Karpas-422 (cell line): Measurements from ENCODE around the gene PACS2. TPM values are rescaled to one million over a fixed set of nuclear protein-coding genes. Genes with fewer than 3 reads are reported as not detected.
A peak's percentile ranks its signal among the peaks of the same experiment; 100 is the strongest.

ENCODE experiments used
- DNase-seq: peaks from one replicate; pipeline ENCODE4 v3.0.0-alpha.2; 2015
- H2AFZ ChIP-seq: fragments of 200-600 bp; sonication (generic); 2 replicates; pipeline ENCODE4 v1.6.1; 2014; ENCODE audit warnings: antibody characterized with exemption, low read length, mixed read lengths
- H3K27ac ChIP-seq: fragments of 200-600 bp; sonication (generic); 2 replicates; pipeline ENCODE4 v1.5.1; 2014; ENCODE audit warnings: mild to moderate bottlenecking, low read length, moderate library complexity
- H3K27me3 ChIP-seq: fragments of 200-600 bp; sonication (generic); 2 replicates; pipeline ENCODE4 v1.6.1; 2014; ENCODE audit warnings: low read length, mixed read lengths
- H3K36me3 ChIP-seq: fragments of 200-600 bp; sonication (generic); 2 replicates; pipeline ENCODE4 v1.6.1; 2014; ENCODE audit warnings: low read length, mixed read lengths; ENCODE audit not compliant: insufficient read depth
- H3K4me1 ChIP-seq: fragments of 200-600 bp; sonication (generic); 2 replicates; pipeline ENCODE4 v1.6.1; 2014; ENCODE audit warnings: mild to moderate bottlenecking, low read length, mixed read lengths
- H3K4me2 ChIP-seq: fragments of 200-600 bp; sonication (generic); 2 replicates; pipeline ENCODE4 v1.6.1; 2014; ENCODE audit warnings: low read length, low read depth, mild to moderate bottlenecking; ENCODE audit not compliant: poor library complexity, severe bottlenecking
- H3K4me3 ChIP-seq: fragments of 200-600 bp; sonication (generic); 2 replicates; pipeline ENCODE4 v1.5.1; 2014; ENCODE audit warnings: mild to moderate bottlenecking, antibody characterized with exemption, low read length, mixed read lengths
- H3K79me2 ChIP-seq: fragments of 200-600 bp; sonication (generic); 2 replicates; pipeline ENCODE4 v1.6.1; 2014; ENCODE audit warnings: mild to moderate bottlenecking, low read length, mixed read lengths
- H3K9ac ChIP-seq: fragments of 200-600 bp; sonication (generic); 2 replicates; pipeline ENCODE4 v1.6.0; 2014; ENCODE audit warnings: low read length
- H3K9me2 ChIP-seq: fragments of 200-600 bp; sonication (generic), shearing (Covaris generic); replicated peaks from 2 replicates; pipeline ENCODE4 v1.6.0; 2014; ENCODE audit warnings: mild to moderate bottlenecking, low read length, moderate library complexity; ENCODE audit not compliant: insufficient read depth
- H3K9me3 ChIP-seq: fragments of 300-700, 200-600 bp; sonication (generic); 2 replicates; pipeline ENCODE4 v1.6.1; 2014; ENCODE audit warnings: low read length, mixed read lengths
- H4K20me1 ChIP-seq: fragments of 200-600 bp; sonication (generic); 2 replicates; pipeline ENCODE4 v1.6.1; 2014; ENCODE audit warnings: mild to moderate bottlenecking, antibody characterized with exemption, low read length, low read depth; ENCODE audit not compliant: insufficient read depth
- total RNA-seq: library from RNA; depleted of rRNA; stranded (reverse); fragments of >200 nt; shearing (Covaris generic); gene quantifications from 2 replicates; pipeline ENCODE4 v1.2.3, GENCODE V29; 2014; ENCODE audit warnings: low replicate concordance; rRNA removed

PACS2 gene
- total RNA-seq = 32.4 and 55.8 TPM in 2 replicates

DNA sequence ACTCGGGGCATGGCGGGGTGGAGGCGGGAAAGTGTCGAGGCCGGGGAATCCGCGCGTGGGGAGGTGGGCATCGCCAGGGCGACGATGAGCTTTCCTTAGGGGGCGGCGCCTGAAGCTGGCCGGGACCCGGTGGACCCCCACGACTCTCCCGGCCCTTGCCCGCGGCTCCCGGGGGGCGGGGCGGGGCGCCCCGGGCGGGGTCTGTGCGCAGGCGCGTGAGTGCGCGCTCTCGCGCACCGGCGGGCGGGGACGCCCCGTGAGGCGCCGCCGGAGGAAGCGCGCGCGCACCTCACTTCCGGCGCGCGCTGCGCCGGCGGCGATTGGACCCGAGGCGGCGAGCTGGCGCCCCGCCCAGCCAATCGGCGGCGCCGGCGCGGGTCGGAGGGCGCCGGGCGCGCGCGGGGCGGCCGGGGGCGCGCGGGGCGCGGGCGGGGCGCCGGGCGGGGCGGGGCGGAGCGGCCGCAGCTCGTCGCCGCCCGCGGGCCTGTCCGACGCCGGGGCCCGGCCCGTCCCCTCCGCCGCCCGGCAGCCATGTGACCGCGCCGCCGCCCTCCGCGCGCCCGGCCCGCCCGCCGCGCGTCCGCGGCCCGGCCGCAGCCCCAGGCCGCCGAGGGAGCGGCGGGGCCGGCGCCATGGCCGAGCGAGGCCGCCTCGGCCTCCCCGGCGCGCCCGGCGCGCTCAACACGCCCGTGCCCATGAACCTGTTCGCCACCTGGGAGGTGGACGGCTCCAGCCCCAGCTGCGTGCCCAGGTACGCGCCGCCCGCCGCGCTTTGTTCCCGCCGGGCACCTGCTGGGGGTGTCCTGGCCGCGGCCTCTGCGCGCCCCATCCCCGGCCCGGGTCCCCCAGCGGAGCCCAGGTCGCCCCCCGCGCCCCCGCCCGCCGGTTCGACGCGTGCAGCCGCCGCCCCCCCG lies at the start of gene PACS2:
PACS2 (plus strand) TSS at position 462 of the 914 bp plus-strand sequence; CDS start at position 633, 171 bp downstream.
- Histone ChIP-seq H3K27ac (no peak within 1 kb of the TSS), H3K36me3 (no peaks in the 10 kb centered on the region), H3K9me2 (no peaks in the 10 kb centered on the region), H3K4me3 (peak within 1 kb of the TSS; percentile 77), H3K9ac (peak within 1 kb of the TSS; percentile 79), H3K79me2 (no peaks in the 10 kb centered on the region), H3K27me3 (peaks cover 3% of the 10 kb centered on the region; the same call in 1 of the 2 replicates), H3K9me3 (no peaks in the 10 kb centered on the region), H3K4me1 (peaks cover 14% of the 10 kb centered on the region), H2AFZ (peak within 1 kb of the TSS; percentile 61; the same call in 1 of the 2 replicates), H4K20me1 (peaks cover 33% of the 10 kb centered on the region), H3K4me2 (peak within 1 kb of the TSS; percentile 87)
- DNase-seq = peak; percentile 98

DNA sequence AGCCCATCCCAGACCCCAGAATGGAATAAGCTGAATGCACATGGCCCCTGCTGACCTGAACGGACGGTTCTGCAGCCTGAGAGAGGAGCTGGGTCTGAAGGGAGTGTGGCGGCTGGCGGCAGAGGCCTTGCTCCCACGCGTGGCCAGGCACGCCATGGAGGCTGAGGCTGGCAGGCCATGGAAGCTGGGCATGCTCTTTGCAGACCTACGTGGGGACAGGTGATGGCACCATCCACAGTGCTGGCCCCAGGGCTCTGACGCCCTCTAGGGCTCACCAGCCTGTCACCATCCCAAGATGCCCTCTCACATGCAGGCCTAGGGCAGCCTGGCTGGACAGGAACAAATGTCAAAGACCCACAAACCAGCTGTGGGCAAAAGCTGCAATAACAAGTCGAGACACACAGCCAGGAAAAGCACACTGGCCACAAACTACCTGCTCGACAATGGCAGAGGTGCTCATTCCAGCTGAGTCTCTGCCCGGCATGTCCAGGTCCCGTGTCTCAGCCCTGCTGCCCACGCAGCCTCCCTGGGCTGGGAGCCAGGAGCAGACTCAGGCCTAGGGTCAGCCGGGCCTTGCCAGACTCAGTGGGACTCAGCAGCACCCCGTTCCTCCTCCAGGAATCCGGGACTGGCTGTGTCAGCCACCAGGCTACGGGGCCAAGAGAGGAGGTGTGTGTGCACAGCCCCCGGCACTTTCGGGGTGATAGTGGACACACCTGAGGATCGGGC lies 46.6 kb upstream of the PACS2 start:
- Histone ChIP-seq H2AFZ (no peak overlapping the region), H3K9me2 (no peaks in the 10 kb centered on the region), H3K36me3 (no peaks in the 10 kb centered on the region), H3K4me2 (no peak overlapping the region), H3K4me1 (no peaks in the 10 kb centered on the region), H3K4me3 (no peak overlapping the region), H3K9me3 (no peaks in the 10 kb centered on the region), H3K27me3 (no peaks in the 10 kb centered on the region), H3K9ac (no peak overlapping the region), H3K27ac (no peak overlapping the region), H3K79me2 (no peaks in the 10 kb centered on the region), H4K20me1 (no peaks in the 10 kb centered on the region)
- no peak for DNase-seq

- H3K9ac ChIP-seq = no peak overlapping the region
- no peaks in the 10 kb centered on the region for H3K9me3 ChIP-seq
- no peaks in the 10 kb centered on the region for H4K20me1 ChIP-seq
- DNase-seq = no peak
- no peaks in the 10 kb centered on the region for H3K36me3 ChIP-seq
- H3K9me2 ChIP-seq = no peaks in the 10 kb centered on the region
- no peak overlapping the region for H3K27ac ChIP-seq
- H3K4me1 ChIP-seq = no peaks in the 10 kb centered on the region
- no peak overlapping the region for H3K4me2 ChIP-seq
- H3K27me3 ChIP-seq = no peaks in the 10 kb centered on the region
- no peaks in the 10 kb centered on the region for H3K79me2 ChIP-seq
- H2AFZ ChIP-seq = no peak overlapping the region
- no peak overlapping the region for H3K4me3 ChIP-seq
Measured at GRCh38 chr14:105268736-105269354, 45.7 kb upstream of the PACS2 start.

DNA sequence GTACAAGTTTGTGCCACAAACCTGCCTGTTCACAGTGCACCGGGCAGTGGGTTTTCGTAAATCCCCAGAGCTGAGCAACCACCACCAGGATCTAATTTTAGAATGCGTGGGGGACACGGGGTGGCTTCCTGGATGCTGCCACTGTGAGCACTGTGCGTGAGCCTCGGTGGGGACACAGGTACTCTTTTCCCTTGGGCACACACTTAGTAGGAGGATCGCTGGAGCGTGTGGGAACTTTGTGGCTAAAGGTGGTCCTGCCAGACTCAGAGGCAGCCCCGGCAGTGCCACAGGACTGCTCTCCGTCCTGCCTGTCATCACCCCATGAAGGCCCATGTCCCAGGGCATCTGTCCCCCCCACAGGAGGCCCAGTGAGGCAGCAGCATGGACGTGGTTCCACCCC lies 45.1 kb upstream of the PACS2 start:
- DNase-seq = no peak
- H3K27ac ChIP-seq = no peak overlapping the region
- H3K9me3 ChIP-seq = no peaks in the 10 kb centered on the region
- H3K36me3 ChIP-seq = no peaks in the 10 kb centered on the region
- no peak overlapping the region for H3K4me3 ChIP-seq
- H2AFZ ChIP-seq = no peak overlapping the region
- no peaks in the 10 kb centered on the region for H3K9me2 ChIP-seq
- no peaks in the 10 kb centered on the region for H3K27me3 ChIP-seq
- no peak overlapping the region for H3K4me2 ChIP-seq
- no peak overlapping the region for H3K9ac ChIP-seq
- H4K20me1 ChIP-seq = peaks cover 1% of the 10 kb centered on the region; the same call in 1 of the 2 replicates
- H3K79me2 ChIP-seq = no peaks in the 10 kb centered on the region
- no peaks in the 10 kb centered on the region for H3K4me1 ChIP-seq

DNA sequence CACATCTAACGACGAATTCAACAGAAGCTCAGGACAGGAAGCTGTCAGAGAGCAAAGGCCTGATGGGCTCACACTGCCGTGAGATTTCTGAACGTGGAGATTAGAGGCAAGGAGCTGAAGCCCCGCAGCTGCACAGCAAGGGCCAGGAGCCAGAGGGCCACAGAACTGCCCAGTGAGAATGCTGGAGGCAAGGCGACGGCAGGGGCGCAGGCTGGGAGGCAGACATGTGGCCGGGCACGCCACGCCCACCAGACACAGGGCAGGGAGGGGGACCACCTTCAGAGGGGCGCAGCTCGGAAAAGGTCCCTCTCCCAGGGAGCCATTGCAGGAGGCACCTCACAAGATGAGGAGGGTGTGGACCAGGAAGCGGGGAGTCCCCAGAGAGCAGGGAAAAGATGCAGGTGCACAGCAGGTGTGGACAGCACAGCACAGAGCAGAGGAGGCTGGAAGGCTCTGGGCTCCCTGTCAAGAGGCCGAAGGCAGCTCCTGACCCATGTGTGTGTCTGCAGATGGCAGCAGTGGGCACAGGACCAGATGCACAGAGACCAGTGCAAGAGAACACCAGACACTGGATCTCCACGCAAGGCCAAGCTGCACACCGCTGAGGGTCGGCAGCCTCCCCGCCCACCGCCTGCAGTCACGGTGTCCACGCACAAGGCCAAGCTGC lies 43.2 kb upstream of the PACS2 start:
- Histone ChIP-seq H3K4me2 (no peak overlapping the region), H2AFZ (no peak overlapping the region), H3K36me3 (no peaks in the 10 kb centered on the region), H3K4me3 (no peak overlapping the region), H3K79me2 (no peaks in the 10 kb centered on the region), H3K27ac (no peak overlapping the region), H3K27me3 (no peaks in the 10 kb centered on the region), H3K4me1 (no peaks in the 10 kb centered on the region), H3K9me2 (no peaks in the 10 kb centered on the region), H3K9ac (no peak overlapping the region), H4K20me1 (peaks cover 14% of the 10 kb centered on the region; the same call in 1 of the 2 replicates), H3K9me3 (no peaks in the 10 kb centered on the region)
- DNase-seq = no peak

- H3K36me3 ChIP-seq = no peaks in the 10 kb centered on the region
- no peak overlapping the region for H3K4me3 ChIP-seq
- no peaks in the 10 kb centered on the region for H3K9me3 ChIP-seq
- H3K4me2 ChIP-seq = no peak overlapping the region
- no peak overlapping the region for H3K9ac ChIP-seq
- no peaks in the 10 kb centered on the region for H3K79me2 ChIP-seq
- H3K4me1 ChIP-seq = no peaks in the 10 kb centered on the region
- no peak overlapping the region for H2AFZ ChIP-seq
- no peaks in the 10 kb centered on the region for H3K27me3 ChIP-seq
- H3K9me2 ChIP-seq = no peaks in the 10 kb centered on the region
- no peak for DNase-seq
- H4K20me1 ChIP-seq = peaks cover 14% of the 10 kb centered on the region; the same call in 1 of the 2 replicates
- no peak overlapping the region for H3K27ac ChIP-seq
Measured at GRCh38 chr14:105272623-105273022, 41.9 kb upstream of the PACS2 start.

DNA sequence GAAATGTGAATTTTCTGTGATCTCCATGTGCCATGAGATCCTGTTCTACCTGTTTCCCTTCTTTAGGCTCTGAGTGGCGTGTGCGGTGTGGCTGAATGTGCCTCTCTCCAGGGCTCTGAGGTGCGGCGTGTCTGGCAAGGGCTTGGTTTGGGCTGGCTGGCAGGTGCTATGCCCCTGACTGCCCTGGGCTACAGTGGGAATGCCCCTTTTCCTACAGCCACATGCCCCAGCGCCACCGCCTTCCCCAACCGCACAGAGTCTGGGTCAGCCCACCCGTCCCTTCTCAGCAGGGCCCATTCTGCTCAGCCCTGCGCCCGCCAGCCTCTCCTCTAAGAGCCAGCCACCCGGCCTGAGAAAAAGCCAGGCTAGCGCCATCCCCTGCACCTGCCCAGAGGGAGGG lies 41.5 kb upstream of the PACS2 start:
- H3K4me2 ChIP-seq = no peak overlapping the region
- H3K36me3 ChIP-seq = no peaks in the 10 kb centered on the region
- no peaks in the 10 kb centered on the region for H3K4me1 ChIP-seq
- H3K27ac ChIP-seq = no peak overlapping the region
- H3K9me2 ChIP-seq = no peaks in the 10 kb centered on the region
- H2AFZ ChIP-seq = no peak overlapping the region
- no peaks in the 10 kb centered on the region for H3K9me3 ChIP-seq
- no peak overlapping the region for H3K4me3 ChIP-seq
- H3K79me2 ChIP-seq = no peaks in the 10 kb centered on the region
- no peaks in the 10 kb centered on the region for H3K27me3 ChIP-seq
- no peak for DNase-seq
- no peak overlapping the region for H3K9ac ChIP-seq
- H4K20me1 ChIP-seq = peaks cover 17% of the 10 kb centered on the region; the same call in 1 of the 2 replicates
